Activated CD8-positive, alpha-beta memory T cell treated with anti-CD3 and anti-CD28 coated beads for 36 hours (primary cell): ENCODE measurements around the gene OR2AE1. TPM values are rescaled to one million over a fixed set of nuclear protein-coding genes. Genes with fewer than 3 reads are reported as not detected.

Experiments
- CTCF ChIA-PET: fragments of 350-600 bp; sonication (Branson Sonifier 250); formaldehyde crosslinking; loops from one replicate; lab custom pipeline; 2021; ENCODE audit warnings: antibody characterized with exemption; lab: Charles Lee
- POLR2A ChIA-PET: fragments of 350-600 bp; sonication (Branson Sonifier 250); formaldehyde crosslinking; loops from one replicate; lab custom pipeline; 2021; ENCODE audit warnings: antibody characterized with exemption; lab: Charles Lee
- total RNA-seq, 2 experiments: library from RNA; stranded (reverse); gene quantifications; one replicate each; pipeline ENCODE4 v1.2.3, GENCODE V29; 2021

OR2AE1 gene
- total RNA-seq, 2 experiments from 2014 or later: not detected

- CTCF ChIA-PET: no interaction called here
- POLR2A ChIA-PET: no interaction called here
Measured at GRCh38 chr7:99827040-99827778, 49.6 kb downstream of the OR2AE1 start.

Other genes starting within 250 kb of the OR2AE1 start
- under 1 TPM in 1 of 2 experiments, not detected in 1; 0.08 TPM for gene CYP3A5, start 197.0 kb downstream of the OR2AE1 start, total RNA-seq
- gene CYP3A7, start 141.8 kb downstream of the OR2AE1 start, total RNA-seq: not detected
- gene CYP3A4, start 92.8 kb downstream of the OR2AE1 start, total RNA-seq: not detected
- gene CYP3A43, start 49.0 kb downstream of the OR2AE1 start, total RNA-seq: not detected
- gene TRIM4, start 42.5 kb upstream of the OR2AE1 start, total RNA-seq: 10 to 100 TPM; 24.7 to 25.5 TPM
- under 1 TPM; 0.32 to 0.59 TPM for gene GJC3, start 52.6 kb upstream of the OR2AE1 start, total RNA-seq
- not detected for gene AZGP1, start 99.0 kb upstream of the OR2AE1 start, total RNA-seq
- gene ZKSCAN1, start 138.6 kb upstream of the OR2AE1 start, total RNA-seq: 10 to 100 TPM; 40.4 to 44.6 TPM
- gene ZSCAN21, start 172.7 kb upstream of the OR2AE1 start, total RNA-seq: 1 to 10 TPM; 9.6 to 9.9 TPM
- gene ZNF3, start 204.7 kb upstream of the OR2AE1 start, total RNA-seq: 10 to 100 TPM; 25.3 to 27.4 TPM
- 100 to 1,000 TPM; 107 to 111 TPM for gene COPS6, start 211.9 kb upstream of the OR2AE1 start, total RNA-seq
- 100 to 1,000 TPM; 437 to 447 TPM for gene MCM7, start 224.4 kb upstream of the OR2AE1 start, total RNA-seq
- 10 to 100 TPM; 15.3 to 15.6 TPM for gene AP4M1, start 224.6 kb upstream of the OR2AE1 start, total RNA-seq
- gene TAF6, start 242.3 kb upstream of the OR2AE1 start, total RNA-seq: 10 to 100 TPM; 70.2 to 75.6 TPM
- gene CNPY4, start 242.6 kb upstream of the OR2AE1 start, total RNA-seq: 10 to 100 TPM; 13.2 to 14.5 TPM
- gene MBLAC1, start 249.9 kb upstream of the OR2AE1 start, total RNA-seq: 1 to 10 TPM; 3.7 to 4.2 TPM